ENCODE measurements around the gene VDAC1. TPM values are rescaled to one million over a fixed set of nuclear protein-coding genes. Genes with fewer than 3 reads are reported as not detected.

Gene VDAC1
- total and polyA plus RNA-seq, 2 of the 8 experiments (the other 6 are each of a cell fraction or from before 2014, with no cell fraction given): 111 to 301 TPM

GRCh38 chr5:133996683-133997252 is 8.0 kb downstream of the VDAC1 start (continued):
- no peak for TF ChIP-seq TAF1 (IDR thresholded peaks at IDR 0.05; ENCODE audit: low read depth, low read length)
- no peak for TF ChIP-seq YY1 (IDR thresholded peaks at IDR 0.05; ENCODE audit: low read depth, low read length)
- TF ChIP-seq CHD1 (IDR thresholded peaks at IDR 0.05; ENCODE audit: low read depth, low read length): no peak
- no peak for TF ChIP-seq E2F6 (IDR thresholded peaks at IDR 0.05)
- TF ChIP-seq SP1 (IDR thresholded peaks at IDR 0.05; ENCODE audit: low read depth, low read length): no peak
- TF ChIP-seq SUZ12 (IDR thresholded peaks at IDR 0.05; ENCODE audit: low read length): no peak
- peak; percentile 26 to 48; a peak in 3 of 4 replicates for TF ChIP-seq RAD21 (IDR thresholded peaks at IDR 0.05 in 1 of 2, conservative IDR thresholded peaks at IDR 0.05 in 1 of 2; ENCODE audit: low read depth in 2 of 2, low read length in 2 of 2)
- no peak for TF ChIP-seq SIRT6 (IDR thresholded peaks at IDR 0.05; ENCODE audit: low read length)
- no peak for TF ChIP-seq SP2 (IDR thresholded peaks at IDR 0.05; ENCODE audit: low read length)
- no peak for TF ChIP-seq KDM1A (IDR thresholded peaks at IDR 0.05; ENCODE audit: borderline replicate concordance, low read length)
- TF ChIP-seq EZH2 (IDR thresholded peaks at IDR 0.05; ENCODE audit: low read depth, low read length, severe bottlenecking): no peak
- peak; percentile 46 for TF ChIP-seq CREB1 (IDR thresholded peaks at IDR 0.05)

Measured in H1 (cell line).